Activated T-cell treated with anti-CD3 and anti-CD28 coated beads for 48 hours (primary cell): Measurements from ENCODE around the gene FBXO3.
"Not testable (repeated sequence)": the region's sequence is repeated elsewhere in the genome, so short reads cannot be mapped to it uniquely, and the experiment has no call there.

ENCODE experiments used
- DNase-seq: peaks from one replicate; pipeline ENCODE4 v3.0.0-alpha.2; 2020; ENCODE audit warnings: low read depth

FBXO3 gene

GRCh38 chr11:33727539-33727938 is 46.8 kb downstream of the FBXO3 start:
- not testable (repeated sequence) for DNase-seq

DNA sequence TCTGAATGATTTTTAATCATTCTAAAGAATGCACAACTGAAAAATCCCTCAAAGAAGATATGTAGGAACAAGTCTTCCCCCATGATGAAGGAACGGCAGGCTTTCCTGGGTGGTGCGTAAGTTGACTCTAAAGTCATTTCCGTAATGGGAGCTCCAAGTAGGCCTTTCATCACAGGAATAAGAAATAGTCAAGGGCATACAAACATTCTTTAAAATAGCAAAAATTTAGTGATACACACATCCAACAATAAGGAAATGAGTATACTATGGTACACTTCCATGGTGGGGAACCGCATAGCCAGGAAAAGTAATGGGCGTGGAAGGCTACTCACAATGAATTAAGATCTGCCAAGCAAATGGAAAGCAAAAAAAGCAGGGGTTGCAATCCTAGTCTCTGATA is 48.8 kb downstream of the FBXO3 start:
- no peak for DNase-seq

DNA sequence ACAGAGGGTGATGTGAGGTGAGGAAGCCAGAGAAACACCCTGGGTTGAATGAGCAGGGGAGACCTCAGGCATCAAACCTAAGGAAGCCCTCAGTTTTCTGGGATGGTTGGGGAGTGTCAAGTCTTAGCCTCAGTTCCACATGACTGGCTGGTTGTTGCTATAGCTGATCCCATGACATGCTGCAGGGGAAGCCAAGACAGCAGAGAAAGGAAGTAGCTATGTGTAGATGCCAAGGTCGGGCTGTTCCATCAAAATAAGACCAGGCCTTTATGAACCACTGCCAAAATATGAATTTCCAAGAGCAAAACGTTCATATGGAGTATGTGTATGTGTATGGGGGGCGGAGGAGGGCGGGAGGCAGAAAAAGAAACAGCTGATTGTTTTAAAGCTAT is 49.7 kb downstream of the FBXO3 start:
- no peak for DNase-seq

GRCh38 chr11:33723238-33723881 is 51.0 kb downstream of the FBXO3 start:
- DNase-seq, result no peak

DNA sequence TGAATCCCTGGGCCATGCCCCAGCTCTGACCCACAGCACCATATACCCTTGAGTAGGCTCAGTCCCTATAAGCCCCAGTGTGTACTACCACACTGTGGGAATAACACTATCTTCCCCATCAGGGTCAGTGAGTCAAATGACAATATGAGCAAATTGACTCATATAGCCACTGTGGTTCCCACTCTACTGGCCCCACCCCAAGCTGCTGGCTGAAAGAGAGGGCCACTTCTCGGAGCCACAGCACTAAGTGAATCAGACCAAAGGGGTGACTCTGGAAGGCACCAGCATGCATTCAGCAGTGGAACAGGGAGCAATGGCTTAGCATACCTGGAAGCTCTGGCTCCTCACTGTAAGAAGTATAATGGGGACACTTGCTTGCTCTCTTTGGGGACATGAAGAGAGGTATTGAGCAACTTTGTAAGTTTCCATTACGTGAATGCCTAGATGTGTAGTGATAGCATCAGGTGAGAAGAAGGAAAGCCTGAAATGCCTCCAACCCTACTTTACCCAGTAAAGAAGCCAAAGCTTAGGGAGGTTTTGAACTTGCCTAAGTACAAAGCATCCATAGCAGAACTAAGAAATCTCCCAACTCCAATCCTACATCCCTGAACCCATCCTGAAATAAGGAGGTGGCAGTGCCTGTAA is 51.6 kb downstream of the FBXO3 start:
- DNase-seq, result peak; percentile 64

DNA sequence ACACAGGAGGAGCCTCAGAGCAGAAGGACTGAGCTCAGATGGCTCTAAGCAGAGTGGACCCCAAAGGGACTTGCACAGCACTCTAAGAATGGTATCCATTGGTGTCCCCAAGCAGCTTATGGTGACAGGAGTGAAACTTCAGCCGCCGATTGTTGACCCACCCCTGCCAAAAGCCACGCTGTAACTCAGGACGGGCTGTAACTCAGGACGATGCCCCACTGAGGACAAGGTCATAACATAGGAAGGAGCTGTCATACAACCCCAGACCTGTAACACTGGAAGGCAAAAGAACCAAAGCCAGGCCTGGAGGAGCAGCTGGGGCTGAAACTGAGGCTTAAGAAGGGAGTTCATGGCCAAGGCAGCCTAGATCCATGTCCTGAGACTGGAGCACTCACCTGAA is 52.3 kb downstream of the FBXO3 start:
- no peak for DNase-seq

- no peak for DNase-seq
Observed at GRCh38 chr11:33721426-33721825, 52.9 kb downstream of the FBXO3 start.

GRCh38 chr11:33719587-33719986 is 54.7 kb downstream of the FBXO3 start:
- no peak for DNase-seq

- no peak for DNase-seq
Observed at GRCh38 chr11:33718440-33718839, 55.9 kb downstream of the FBXO3 start.

GRCh38 chr11:33716243-33716642 is 58.1 kb downstream of the FBXO3 start:
- DNase-seq, result no peak

DNA sequence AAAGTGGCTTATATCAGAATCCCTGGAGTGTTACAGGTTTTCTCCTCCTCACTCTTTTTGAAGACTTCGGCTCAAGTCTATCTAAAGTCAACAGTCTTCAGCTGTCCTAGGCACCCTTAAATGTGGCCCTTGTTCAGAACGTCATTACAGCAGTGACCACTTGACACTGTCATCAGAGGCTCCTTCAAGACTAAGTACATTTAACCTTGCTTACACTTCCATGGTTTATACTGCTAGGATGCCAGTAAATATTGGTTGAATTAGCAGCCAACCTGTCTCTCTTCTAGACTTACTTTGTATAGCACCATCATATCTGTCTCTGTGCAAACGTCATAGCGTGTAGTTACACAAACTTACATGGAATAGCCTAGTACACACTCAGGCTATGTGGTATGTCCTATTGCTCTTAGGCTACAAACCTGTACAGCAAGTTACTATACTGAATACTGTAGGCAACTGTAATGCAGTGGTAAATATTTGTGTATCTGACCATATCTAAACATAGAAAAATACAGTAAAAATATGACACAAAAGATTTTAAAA is 60.4 kb downstream of the FBXO3 start:
- DNase-seq, result no peak

GRCh38 chr11:33713151-33713855 is 61.0 kb downstream of the FBXO3 start:
- no peak for DNase-seq

GRCh38 chr11:33712436-33712835 is 61.9 kb downstream of the FBXO3 start:
- DNase-seq, result no peak

GRCh38 chr11:33709466-33709865 is 64.9 kb downstream of the FBXO3 start:
- no peak for DNase-seq

DNA sequence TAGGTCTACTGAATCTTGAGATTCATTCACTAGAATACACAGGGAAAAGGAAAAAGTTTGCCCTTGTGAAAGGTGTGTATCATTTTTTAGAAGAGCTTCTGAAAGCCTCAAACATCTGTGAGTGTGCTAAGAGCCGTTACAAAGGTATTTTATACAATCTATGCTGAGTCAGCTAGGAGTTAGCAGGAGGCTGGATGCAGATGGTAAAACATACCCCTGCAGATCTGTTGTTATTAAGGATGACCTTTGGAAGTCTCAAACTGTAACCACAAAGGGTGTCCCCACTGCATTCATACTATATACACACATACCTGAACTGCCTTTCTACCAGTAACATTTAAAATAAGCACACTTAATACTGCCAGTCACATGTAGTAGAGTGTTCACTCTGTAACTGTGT is 65.3 kb downstream of the FBXO3 start:
- DNase-seq, result no peak

DNA sequence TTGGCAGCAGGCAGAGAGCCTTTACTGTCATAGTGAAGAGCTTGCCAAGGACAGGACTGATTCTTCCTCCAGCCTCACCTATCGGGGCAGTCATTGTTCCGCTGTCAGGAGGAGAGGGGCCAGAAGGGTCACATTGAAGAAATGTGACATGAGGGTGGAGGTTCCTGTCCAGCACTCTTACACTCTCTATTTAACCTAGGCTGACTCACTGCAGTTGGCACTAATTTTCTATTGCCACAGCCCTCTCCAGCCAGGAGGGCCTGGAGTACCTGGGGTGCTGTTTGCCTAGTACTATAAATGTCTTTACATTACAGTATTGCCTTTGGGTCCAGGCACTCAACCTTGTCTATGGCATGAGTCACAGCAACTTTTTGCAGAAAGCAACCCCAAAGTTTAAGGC is 66.5 kb downstream of the FBXO3 start:
- DNase-seq, result not testable (repeated sequence)

- no peak for DNase-seq
Observed at GRCh38 chr11:33706966-33707365, 67.4 kb downstream of the FBXO3 start.

- no peak for DNase-seq
Observed at GRCh38 chr11:33706546-33706945, 67.8 kb downstream of the FBXO3 start.

DNA sequence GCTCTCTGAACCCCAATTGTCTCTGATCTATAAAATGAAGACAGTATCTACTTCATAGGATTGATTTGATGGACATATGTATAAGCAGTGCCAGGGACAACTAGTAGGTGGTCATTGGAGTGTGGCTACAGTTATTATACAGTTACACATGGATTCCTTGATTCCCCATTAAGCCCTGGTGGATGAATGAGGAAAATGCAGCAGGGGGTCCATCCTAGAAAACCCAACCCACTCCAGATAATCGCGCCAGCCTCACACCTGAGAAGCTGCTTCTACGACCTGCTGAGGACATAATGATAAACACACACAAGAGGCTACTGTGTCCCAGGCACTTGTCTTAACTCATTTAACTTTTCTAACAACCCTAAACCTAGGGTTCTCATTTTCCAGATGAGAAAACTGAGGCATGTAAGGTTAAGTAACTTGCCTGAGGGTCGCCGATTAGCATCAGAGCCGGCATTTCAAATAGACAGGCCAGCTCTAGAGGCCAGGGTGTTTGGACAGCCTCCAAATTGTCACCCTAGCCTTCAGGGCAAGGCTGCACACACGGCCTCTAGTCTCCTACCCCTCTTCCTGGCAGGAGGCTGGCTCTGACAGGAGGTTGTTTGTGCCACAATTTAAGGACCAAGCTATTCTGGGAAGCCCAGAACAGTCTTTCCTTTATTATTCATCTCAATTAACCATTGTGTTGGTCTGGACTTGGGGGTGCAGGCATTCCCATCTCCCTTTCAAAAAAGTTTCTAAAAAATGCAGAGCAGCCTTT is 69.9 kb downstream of the FBXO3 start:
- DNase-seq, result no peak

- DNase-seq, result no peak
Observed at GRCh38 chr11:33703788-33704187, 70.5 kb downstream of the FBXO3 start.

DNA sequence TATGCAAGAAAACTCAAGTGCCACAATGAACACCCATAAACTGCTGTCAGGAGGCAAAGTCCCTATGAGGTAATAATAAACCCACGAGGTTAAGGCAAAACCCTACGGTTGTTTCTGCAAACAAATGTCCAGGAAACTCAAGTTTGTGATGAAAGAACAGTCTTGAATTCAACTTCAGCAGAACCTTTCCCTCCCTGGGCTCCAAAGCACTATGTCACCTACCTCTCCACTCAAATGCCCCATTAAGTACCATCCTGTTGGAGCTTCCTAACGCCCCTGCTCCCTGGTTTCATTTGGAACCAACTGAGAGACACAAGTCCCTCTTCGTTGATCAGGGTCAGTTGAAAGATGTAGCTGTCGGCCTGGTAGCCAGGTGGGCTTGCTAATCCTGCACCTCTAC is 71.1 kb downstream of the FBXO3 start:
- DNase-seq, result no peak
